Measurements from ENCODE around the gene TRMO.

TRMO gene

GRCh38 chr9:97859346-97859745, 63.0 kb downstream of the TRMO start:
- no peak for DNase-seq (ENCODE audit: low read depth in 2 of 2)

GRCh38 chr9:97858826-97859225, 63.5 kb downstream of the TRMO start:
- DNase-seq (ENCODE audit: low read depth in 2 of 2), result no peak

GRCh38 chr9:97858393-97858713, 63.9 kb downstream of the TRMO start:
- no peak for DNase-seq (ENCODE audit: low read depth in 2 of 2)

- DNase-seq (ENCODE audit: low read depth in 2 of 2), result no peak
Observed at GRCh38 chr9:97857606-97858392, 64.5 kb downstream of the TRMO start.

GRCh38 chr9:97856857-97857605, 65.3 kb downstream of the TRMO start:
- no peak for DNase-seq (ENCODE audit: low read depth in 2 of 2)

- no peak for DNase-seq (ENCODE audit: low read depth in 2 of 2)
Observed at GRCh38 chr9:97855899-97856298, 66.4 kb downstream of the TRMO start.

GRCh38 chr9:97855486-97855875, 66.8 kb downstream of the TRMO start:
- no peak for DNase-seq (ENCODE audit: low read depth in 2 of 2)

GRCh38 chr9:97854696-97855485, 67.4 kb downstream of the TRMO start:
- DNase-seq (ENCODE audit: low read depth in 2 of 2), result no peak

Data from stimulated activated CD8-positive, alpha-beta memory T cell treated with anti-CD3 and anti-CD28 coated beads, Interleukin-7, amount 100 ng/mL, for 4 hours (primary cell).